SK-N-MC (cell line): ENCODE results near the gene NINJ2.
"Not testable (repeated sequence)": the region's sequence is repeated elsewhere in the genome, so short reads cannot be mapped to it uniquely, and the experiment has no call there.

Experiments
- DNase-seq: peaks from one replicate; pipeline ENCODE4 v3.0.0-alpha.2; 2011; ENCODE audit warnings: low read depth, low spot score
- H3K27ac ChIP-seq: fragments of 200-600 bp; sonication (generic); 2 replicates; pipeline ENCODE4 v1.5.1; 2016; ENCODE audit warnings: mixed run types
- H3K36me3 ChIP-seq: fragments of 200-600 bp; sonication (generic); 2 replicates; pipeline ENCODE4 v1.6.1; 2017; ENCODE audit warnings: antibody characterized with exemption, low read length, mixed read lengths; ENCODE audit not compliant: insufficient read depth
- H3K4me3 ChIP-seq: fragments of 200-600 bp; sonication (generic); 2 replicates; pipeline ENCODE4 v1.5.1; 2016
- H3K9ac ChIP-seq: fragments of 200-600 bp; sonication (generic); 2 replicates; pipeline ENCODE4 v1.8.0; 2017; ENCODE audit warnings: mixed run types, mixed read lengths; ENCODE audit not compliant: insufficient read length
- H3K9me3 ChIP-seq: fragments of 200-600 bp; sonication (generic); 2 replicates; pipeline ENCODE4 v1.6.1; 2017; ENCODE audit warnings: low read depth, mild to moderate bottlenecking, antibody characterized with exemption, low read length, moderate library complexity, mixed read lengths
- EZH2 ChIP-seq: fragments of 200-600 bp; sonication (generic); IDR thresholded peaks from one replicate; pipeline ENCODE4 v1.6.1; 2017; ENCODE audit warnings: antibody characterized with exemption
- FOXP2 ChIP-seq: optimal IDR thresholded peaks from 2 replicates; pipeline ENCODE3; 2011; ENCODE audit warnings: mild to moderate bottlenecking, moderate library complexity; ENCODE audit not compliant: insufficient read depth; ENCODE audit errors: extremely low read length, control extremely low read depth
- POLR2AphosphoS5 ChIP-seq: IDR thresholded peaks from 2 replicates; pipeline ENCODE4 v1.6.1; 2012; ENCODE audit warnings: mild to moderate bottlenecking, low read depth, low read length, borderline replicate concordance

NINJ2 gene

DNA sequence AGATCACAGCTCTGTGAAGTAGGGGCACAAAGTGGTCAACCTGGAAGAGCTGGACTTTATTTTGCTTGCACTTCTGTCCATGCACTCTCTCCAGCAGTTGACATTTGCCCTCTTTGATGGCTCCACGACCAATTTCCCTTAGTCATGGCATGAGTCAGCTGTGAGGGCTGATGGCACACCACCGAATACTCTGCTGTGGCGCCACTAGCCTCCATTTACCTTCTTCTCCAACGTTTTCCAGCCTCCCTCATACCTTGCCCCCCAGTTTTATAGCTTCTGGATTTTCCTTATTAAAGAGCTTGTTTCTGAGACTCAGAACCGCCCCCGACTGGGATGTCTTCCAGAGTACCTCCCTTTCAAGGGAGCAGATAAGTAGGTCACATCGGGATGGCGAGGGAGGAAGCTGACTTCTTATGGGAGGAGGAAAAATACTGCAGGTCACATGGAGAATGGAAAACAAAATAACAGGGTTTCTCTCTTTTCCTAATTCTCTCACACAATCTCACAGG, 17.6 kb downstream of the NINJ2 start:
- Histone ChIP-seq H3K36me3 (no peaks in the 10 kb centered on the region), H3K27ac (no peak overlapping the region), H3K4me3 (no peak overlapping the region), H3K9ac (no peak overlapping the region), H3K9me3 (no peaks in the 10 kb centered on the region)
- DNase-seq: no peak
- TF ChIP-seq FOXP2 (no peak), EZH2 (no peak), POLR2AphosphoS5 (no peak)

DNA sequence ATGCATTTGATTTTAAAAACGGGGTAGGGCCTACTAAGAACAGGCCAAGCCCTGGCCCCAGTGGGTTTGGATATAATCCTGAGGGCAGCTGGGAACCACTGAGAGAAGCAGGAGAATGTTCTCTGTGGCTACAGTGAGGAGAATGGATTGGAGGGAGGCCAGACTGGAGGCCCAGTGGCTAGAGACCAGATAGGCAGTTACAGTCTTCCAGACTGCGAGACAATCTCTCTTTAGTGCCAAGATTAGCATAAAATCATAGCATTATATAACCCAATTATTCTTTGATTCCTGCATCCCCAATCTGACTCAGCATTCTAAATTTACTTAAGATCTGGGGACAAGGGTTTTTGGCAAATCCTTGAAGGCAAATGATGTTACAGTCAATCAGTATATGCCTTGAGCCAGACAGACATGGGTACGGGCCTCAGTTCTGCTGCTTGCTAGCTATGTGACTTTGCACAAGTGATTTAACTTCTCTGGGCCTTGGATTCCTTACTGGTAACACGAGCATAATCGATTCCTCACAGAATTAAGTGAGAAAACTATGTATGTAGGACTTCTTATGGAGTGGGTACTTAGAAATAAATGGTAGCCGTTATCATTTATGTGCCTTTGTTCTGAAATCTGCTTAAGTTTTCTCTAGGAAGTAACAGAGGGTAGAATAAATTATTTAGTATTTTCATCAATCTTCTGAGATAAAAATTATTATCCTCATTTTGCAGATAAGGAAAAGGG, 18.3 kb downstream of the NINJ2 start:
- Histone ChIP-seq H3K9ac (no peak overlapping the region), H3K4me3 (no peak overlapping the region)
- no peak for DNase-seq

DNA sequence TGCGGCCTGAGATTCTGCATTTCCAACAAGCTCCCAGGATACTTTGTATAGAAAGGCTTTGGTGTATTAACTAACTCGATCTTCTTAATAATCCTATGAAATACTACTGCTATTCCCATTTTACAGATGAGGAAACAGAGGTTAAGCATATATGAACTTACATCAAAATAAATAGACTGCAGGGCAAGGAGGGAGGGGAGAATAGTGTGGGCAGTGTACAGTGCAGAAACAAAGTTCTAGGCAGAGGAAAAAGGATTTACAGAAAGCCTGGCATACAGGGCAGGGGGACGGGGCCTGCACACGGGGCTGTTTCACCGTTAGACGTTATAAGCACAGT, 19.0 kb downstream of the NINJ2 start:
- no peak overlapping the region for H3K27ac ChIP-seq
- no peak overlapping the region for H3K4me3 ChIP-seq
- H3K36me3 ChIP-seq: no peaks in the 10 kb centered on the region
- no peaks in the 10 kb centered on the region for H3K9me3 ChIP-seq
- DNase-seq: no peak
- no peak overlapping the region for H3K9ac ChIP-seq
- no peak for TF ChIP-seq POLR2AphosphoS5
- TF ChIP-seq EZH2: no peak
- TF ChIP-seq FOXP2: no peak

More for the DNA sequence above, 18.3 kb downstream of the NINJ2 start:
- no peaks in the 10 kb centered on the region for H3K36me3 ChIP-seq
- TF ChIP-seq FOXP2 (no peak), EZH2 (no peak), POLR2AphosphoS5 (no peak)
- H3K27ac ChIP-seq: no peak overlapping the region
- no peaks in the 10 kb centered on the region for H3K9me3 ChIP-seq

DNA sequence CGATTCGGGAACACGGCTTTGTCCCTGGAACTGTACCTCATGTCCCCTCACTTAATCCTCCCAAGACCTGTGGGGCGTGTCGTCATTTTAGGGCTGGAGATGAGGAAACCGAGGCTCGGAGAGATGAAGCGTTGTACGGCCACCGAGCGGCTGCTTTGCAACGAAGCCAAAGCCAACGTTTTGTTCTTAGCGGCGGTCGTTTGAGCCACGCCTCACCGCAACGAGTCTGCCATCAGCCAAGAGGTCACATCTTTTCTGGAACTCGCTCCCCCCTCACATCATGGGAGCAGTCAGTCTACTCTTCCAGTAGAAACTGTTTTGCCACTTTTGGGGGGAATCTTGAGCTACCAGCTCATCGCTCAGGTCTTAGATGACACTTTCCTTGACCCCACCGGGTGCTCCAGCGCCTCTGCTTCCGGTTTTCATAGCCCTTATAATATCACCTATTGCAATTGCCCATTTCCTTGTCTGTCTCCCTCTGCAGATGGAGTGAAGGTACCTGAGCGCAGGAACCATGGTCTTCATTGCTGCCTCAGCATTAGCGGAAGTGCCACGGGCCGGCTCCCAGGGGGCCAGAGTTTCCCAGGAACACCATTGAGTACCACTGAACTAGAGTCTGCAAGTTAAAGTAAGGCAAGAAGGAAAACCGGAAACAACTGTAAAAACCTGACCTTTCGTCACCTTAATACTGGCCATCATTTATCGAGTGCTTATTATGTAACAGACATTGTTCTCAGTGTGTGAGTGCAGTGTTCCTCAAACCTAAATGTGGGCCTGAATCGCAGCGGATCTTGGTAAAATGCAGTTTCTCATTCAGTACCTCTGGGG, 19.6 kb downstream of the NINJ2 start:
- H3K9me3 ChIP-seq: no peaks in the 10 kb centered on the region
- TF ChIP-seq POLR2AphosphoS5 (no peak), EZH2 (no peak), FOXP2 (no peak)
- no peak overlapping the region for H3K4me3 ChIP-seq
- DNase-seq: no peak
- no peak overlapping the region for H3K27ac ChIP-seq
- H3K9ac ChIP-seq: no peak overlapping the region
- H3K36me3 ChIP-seq: no peaks in the 10 kb centered on the region

DNA sequence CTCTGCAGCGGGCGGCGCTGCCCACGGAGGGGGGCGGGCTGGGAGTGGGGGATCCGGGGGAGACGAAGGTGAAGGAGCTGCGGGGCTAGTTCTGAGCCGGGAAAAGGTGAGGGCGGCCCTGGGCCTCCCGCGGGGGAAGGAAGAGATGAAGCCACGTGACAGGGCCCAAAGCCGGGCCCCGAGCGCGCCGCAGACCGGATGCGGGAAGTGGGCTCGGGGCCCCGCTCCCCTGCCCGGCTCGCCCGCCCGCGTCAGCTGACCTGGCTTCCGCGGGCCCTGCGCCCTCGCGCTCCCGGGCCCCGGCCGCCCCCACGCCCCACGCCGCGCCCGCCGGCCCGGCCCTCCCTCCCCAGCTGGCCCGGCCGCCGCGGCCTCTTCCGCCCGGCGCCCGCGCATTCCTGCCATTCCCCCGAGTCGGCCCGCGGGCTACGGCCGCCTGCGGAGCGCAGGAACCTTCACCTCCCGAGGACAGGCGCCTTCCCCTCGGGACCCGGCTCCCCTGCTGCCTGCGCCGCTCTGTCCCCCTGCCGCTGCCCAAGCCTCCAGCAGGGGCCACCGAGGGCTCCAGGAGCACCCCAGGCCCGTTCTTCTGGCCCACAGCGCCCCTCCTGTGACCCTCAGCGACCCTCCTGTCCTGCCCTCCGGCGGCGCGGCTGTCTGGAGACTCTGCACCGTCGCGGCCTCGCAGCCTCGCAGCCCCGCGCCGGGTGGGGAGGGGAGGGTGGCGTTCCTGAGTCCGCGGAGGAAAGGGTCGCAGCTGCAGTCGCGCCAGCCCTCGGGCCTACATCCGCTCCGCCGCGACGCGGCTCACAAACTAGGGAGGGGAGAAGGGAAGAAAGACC, 20.4 kb downstream of the NINJ2 start:
- Histone ChIP-seq H3K27ac (no peak overlapping the region), H3K4me3 (no peak overlapping the region), H3K9me3 (no peaks in the 10 kb centered on the region), H3K36me3 (no peaks in the 10 kb centered on the region), H3K9ac (no peak overlapping the region)
- TF ChIP-seq FOXP2 (no peak), EZH2 (no peak), POLR2AphosphoS5 (no peak)
- no peak for DNase-seq

DNA sequence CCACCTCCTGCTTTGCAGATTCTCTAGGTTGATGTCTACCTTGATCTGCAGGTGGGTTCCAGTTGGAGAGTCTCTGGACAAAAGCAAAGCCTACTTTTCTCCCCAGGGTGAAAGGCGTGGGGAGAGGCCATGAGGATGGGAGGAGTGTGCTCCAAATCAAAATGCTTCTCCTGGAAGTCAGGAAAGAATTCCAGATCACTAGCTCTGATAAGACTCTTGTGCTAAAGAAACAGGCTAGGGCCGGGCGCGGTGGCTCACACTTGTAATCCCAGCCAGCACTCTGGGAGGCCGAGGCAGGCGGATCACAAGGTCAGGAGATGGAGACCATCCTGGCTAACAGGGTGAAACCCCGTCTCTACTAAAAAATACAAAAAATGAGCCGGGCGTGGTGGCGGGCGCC, 21.9 kb downstream of the NINJ2 start:
- not testable (repeated sequence) for H3K36me3 ChIP-seq, H3K27ac ChIP-seq, DNase-seq, H3K4me3 ChIP-seq, H3K9ac ChIP-seq, H3K9me3 ChIP-seq

DNA sequence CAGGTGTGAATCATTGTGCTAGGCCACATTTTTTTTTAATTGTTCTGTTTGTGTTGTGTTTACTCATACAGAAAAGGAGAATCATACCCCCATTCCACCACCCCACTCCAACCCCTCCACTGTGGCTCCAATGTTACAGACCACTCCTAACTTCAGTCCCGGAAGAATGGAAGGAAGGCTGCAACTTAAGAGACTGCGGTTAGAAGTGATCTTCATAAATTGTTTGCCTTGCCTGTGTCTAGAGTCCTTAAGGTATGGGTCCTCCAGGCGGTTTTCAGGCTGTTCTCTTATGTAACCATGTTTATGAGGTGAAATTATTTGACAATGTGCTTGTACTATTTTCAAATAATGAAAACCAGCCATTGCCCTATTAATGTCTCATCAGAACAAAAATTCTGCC, 22.5 kb downstream of the NINJ2 start:
- TF ChIP-seq POLR2AphosphoS5 (no peak), FOXP2 (no peak), EZH2 (no peak)
- Histone ChIP-seq H3K9ac (no peak overlapping the region), H3K9me3 (no peaks in the 10 kb centered on the region), H3K27ac (no peak overlapping the region), H3K36me3 (no peaks in the 10 kb centered on the region), H3K4me3 (no peak overlapping the region)
- no peak for DNase-seq

DNA sequence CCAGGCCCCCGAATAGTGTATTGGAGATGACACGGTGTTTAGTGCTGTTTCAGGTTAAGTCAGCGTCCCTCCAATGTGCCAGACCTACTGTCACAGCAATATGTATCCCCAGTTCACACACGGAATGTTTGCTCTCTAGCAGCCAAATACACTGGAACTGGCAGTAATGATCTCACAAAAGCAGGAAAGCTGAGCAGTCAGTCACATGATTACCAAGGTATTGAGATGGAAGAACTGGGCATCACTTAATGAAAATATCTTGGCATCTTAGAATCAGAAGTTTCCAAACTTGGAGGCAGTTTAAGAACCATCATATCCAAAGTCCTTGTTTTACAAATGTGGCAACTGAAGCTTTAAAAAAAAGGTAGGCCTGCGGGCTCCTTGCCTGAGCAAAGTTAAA, 23.3 kb downstream of the NINJ2 start:
- TF ChIP-seq FOXP2 (no peak), POLR2AphosphoS5 (no peak), EZH2 (no peak)
- H3K27ac ChIP-seq: no peak overlapping the region
- no peak overlapping the region for H3K9ac ChIP-seq
- H3K4me3 ChIP-seq: no peak overlapping the region
- no peaks in the 10 kb centered on the region for H3K9me3 ChIP-seq
- no peaks in the 10 kb centered on the region for H3K36me3 ChIP-seq
- no peak for DNase-seq
